Erythroblast (primary cell): Measurements from ENCODE around the gene PAK1.

Experiments
- GATA1 ChIP-seq: IDR thresholded peaks from 2 replicates; pipeline ENCODE4 v1.6.1; 2011; ENCODE audit warnings: low read depth, mild to moderate bottlenecking, control low read depth, low read length, moderate library complexity
- POLR2A ChIP-seq: IDR thresholded peaks from 2 replicates; pipeline ENCODE4 v1.6.1; 2011; ENCODE audit warnings: mild to moderate bottlenecking, low read length

DNA sequence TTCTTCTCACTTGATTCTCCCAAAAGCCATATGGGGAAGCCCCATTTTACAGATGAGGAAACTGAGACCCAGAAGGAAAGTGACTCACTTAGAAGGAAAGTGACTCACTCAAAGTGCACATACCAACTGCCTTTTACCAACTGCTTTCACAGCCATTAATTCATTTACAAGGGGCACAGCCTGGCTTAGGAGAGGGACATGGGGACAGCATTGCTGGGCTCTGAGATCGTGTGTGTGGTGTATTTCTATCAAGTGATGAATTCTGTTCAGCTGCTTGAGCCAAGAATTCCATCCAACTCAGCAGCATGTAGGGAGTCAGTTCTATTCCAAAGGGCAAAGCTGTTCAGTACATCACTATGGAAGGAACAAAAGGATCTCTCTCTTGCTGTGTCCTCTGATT is 23.5 kb upstream of the PAK1 start:
- TF ChIP-seq POLR2A (no peak), GATA1 (no peak)
